Left ventricle myocardium inferior (tissue), 1 donor: Measurements from ENCODE around the gene LRRN2. TPM values are rescaled to one million over a fixed set of nuclear protein-coding genes. Genes with fewer than 3 reads are reported as not detected.

Source experiments
- DNase-seq: peaks from one replicate; pipeline ENCODE4 v3.0.0-alpha.2; 2020
- H3K27ac ChIP-seq: fragments of 200-600 bp; replicated peaks from 2 replicates; pipeline ENCODE4 v1.8.0; 2021
- H3K27me3 ChIP-seq: fragments of 200-600 bp; 2 replicates; pipeline ENCODE4 v1.8.0; 2021; ENCODE audit warnings: low read depth
- H3K36me3 ChIP-seq: fragments of 200-600 bp; 2 replicates; pipeline ENCODE4 v1.8.0; 2021
- H3K4me1 ChIP-seq: fragments of 200-600 bp; 2 replicates; pipeline ENCODE4 v1.8.0; 2021
- H3K4me3 ChIP-seq: fragments of 200-600 bp; 2 replicates; pipeline ENCODE4 v1.8.0; 2021; ENCODE audit warnings: mild to moderate bottlenecking, moderate library complexity
- H3K9me3 ChIP-seq: fragments of 200-600 bp; replicated peaks from 2 replicates; pipeline ENCODE4 v1.8.0; 2021
- intact Hi-C: fragments of 100-400 bp; cut with micrococcal nuclease; formaldehyde crosslinking; loops from one replicate; pipeline ENCODE4 v1.11.0; 2022
- total RNA-seq: library from RNA; stranded (reverse); fragmentation: NEBNext Ultra II Directional; extraction: Animal tissue kit (Norgen Biotek cat#: 25700); gene quantifications from one replicate; pipeline ENCODE4 v1.2.1, GENCODE V29; 2021
- TF ChIP-seq, protein P1 (sequence below): fragments of 200-600 bp; IDR thresholded peaks from 2 replicates; pipeline ENCODE4 v1.8.0; 2021; ENCODE audit warnings: antibody characterized with exemption, mild to moderate bottlenecking, borderline replicate concordance
- donor health status: DM: no; HTN: yes; CAD: no; lungs with severe emphysema.

LRRN2 gene
- total RNA-seq, 1 donor from 2014 or later, result 1.4 TPM

GRCh38 chr1:204643503-204643902, 42.0 kb downstream of the LRRN2 start:
- Histone ChIP-seq H3K4me1 (no peaks in the 10 kb centered on the region), H3K27ac (no peak overlapping the region), H3K27me3 (peaks cover 32% of the 10 kb centered on the region), H3K36me3 (no peaks in the 10 kb centered on the region), H3K4me3 (no peak overlapping the region), H3K9me3 (no peaks in the 10 kb centered on the region)
- no peak for DNase-seq
- TF ChIP-seq, protein P1, sequence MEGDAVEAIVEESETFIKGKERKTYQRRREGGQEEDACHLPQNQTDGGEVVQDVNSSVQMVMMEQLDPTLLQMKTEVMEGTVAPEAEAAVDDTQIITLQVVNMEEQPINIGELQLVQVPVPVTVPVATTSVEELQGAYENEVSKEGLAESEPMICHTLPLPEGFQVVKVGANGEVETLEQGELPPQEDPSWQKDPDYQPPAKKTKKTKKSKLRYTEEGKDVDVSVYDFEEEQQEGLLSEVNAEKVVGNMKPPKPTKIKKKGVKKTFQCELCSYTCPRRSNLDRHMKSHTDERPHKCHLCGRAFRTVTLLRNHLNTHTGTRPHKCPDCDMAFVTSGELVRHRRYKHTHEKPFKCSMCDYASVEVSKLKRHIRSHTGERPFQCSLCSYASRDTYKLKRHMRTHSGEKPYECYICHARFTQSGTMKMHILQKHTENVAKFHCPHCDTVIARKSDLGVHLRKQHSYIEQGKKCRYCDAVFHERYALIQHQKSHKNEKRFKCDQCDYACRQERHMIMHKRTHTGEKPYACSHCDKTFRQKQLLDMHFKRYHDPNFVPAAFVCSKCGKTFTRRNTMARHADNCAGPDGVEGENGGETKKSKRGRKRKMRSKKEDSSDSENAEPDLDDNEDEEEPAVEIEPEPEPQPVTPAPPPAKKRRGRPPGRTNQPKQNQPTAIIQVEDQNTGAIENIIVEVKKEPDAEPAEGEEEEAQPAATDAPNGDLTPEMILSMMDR, result no peak
- intact Hi-C loops, result no loop called here

DNA sequence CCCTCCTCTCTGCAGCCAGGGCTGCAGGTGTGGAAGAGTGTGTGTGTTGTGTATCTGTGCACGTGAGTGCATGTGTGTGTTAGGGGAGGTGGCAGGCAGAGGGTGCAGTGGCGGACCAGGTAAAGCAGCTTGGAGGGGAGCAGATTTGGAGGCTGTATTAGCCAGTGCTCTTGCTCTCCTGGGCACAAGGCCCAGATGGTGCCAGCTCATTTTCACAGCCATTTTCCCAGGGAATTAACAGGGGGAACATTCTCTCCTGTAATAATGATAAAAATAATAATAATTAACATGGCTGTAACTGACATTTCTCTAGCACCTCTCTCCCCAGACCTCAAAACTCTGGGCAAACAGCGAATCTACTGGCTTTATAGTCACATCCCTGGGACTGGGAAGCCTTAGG, 43.6 kb downstream of the LRRN2 start:
- H3K36me3 ChIP-seq, result no peaks in the 10 kb centered on the region
- H3K4me1 ChIP-seq, result peaks cover 4% of the 10 kb centered on the region
- H3K9me3 ChIP-seq, result no peaks in the 10 kb centered on the region
- DNase-seq, result no peak
- TF ChIP-seq, protein P1, result no peak
- intact Hi-C loops, result no loop called here
- no peak overlapping the region for H3K4me3 ChIP-seq
- peaks cover 32% of the 10 kb centered on the region for H3K27me3 ChIP-seq
- H3K27ac ChIP-seq, result no peak overlapping the region

DNA sequence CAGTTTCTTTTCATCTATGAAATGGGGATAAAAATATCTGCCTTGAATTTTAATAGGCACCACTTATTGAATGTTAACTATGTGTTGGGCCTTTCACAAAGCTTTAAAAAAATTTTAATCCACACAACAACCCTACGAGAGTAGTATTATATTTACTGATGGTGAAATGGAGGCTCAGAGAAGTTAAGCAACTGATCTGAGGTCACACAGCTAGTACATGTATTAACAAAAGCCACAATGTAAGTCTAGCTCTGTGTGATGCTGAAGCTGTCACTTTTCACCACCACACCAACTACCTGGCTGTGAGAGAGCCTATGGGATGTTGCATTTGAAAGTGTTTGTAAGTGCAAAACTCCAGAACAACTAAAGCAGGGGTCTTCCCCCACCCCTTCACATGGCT, 44.1 kb downstream of the LRRN2 start:
- Histone ChIP-seq H3K27me3 (peaks cover 32% of the 10 kb centered on the region), H3K36me3 (no peaks in the 10 kb centered on the region), H3K4me3 (no peak overlapping the region), H3K9me3 (no peaks in the 10 kb centered on the region), H3K4me1 (peaks cover 4% of the 10 kb centered on the region), H3K27ac (no peak overlapping the region)
- TF ChIP-seq, protein P1, result no peak
- no peak for DNase-seq
- intact Hi-C loops, result no loop called here

DNA sequence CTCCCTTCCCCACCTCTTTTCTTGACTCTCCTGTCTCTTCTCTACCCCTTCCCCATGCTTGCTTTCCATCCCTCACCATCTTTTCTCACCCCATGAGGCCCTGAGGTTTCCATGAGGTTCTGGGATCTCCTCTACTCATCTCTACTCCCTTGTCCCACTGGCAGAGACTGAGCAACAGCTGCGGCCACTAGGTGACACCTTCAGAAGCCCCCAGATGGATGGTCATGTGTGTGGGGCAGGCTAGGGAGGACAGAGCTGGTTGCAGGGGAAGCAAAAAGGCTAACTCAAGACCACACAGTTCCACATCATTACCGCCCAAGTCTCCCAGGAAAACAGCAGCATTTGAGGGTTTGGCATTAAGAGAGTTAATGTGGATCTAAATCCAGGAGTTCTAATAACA, 45.0 kb downstream of the LRRN2 start:
- Histone ChIP-seq H3K4me1 (peaks cover 4% of the 10 kb centered on the region), H3K36me3 (no peaks in the 10 kb centered on the region), H3K9me3 (no peaks in the 10 kb centered on the region), H3K27ac (no peak overlapping the region), H3K4me3 (no peak overlapping the region), H3K27me3 (peaks cover 32% of the 10 kb centered on the region)
- intact Hi-C loops, result no loop called here
- DNase-seq, result no peak
- TF ChIP-seq, protein P1, result no peak

- Histone ChIP-seq H3K27me3 (peaks cover 23% of the 10 kb centered on the region), H3K36me3 (no peaks in the 10 kb centered on the region), H3K27ac (no peak overlapping the region), H3K9me3 (no peaks in the 10 kb centered on the region), H3K4me1 (peaks cover 4% of the 10 kb centered on the region), H3K4me3 (no peak overlapping the region)
- TF ChIP-seq, protein P1, result no peak
- intact Hi-C loops, result no loop called here
- DNase-seq, result no peak
Measured at GRCh38 chr1:204634260-204634910, 51.2 kb downstream of the LRRN2 start.

- intact Hi-C loops, result no loop called here
- H3K27me3 ChIP-seq, result peaks cover 30% of the 10 kb centered on the region
- H3K4me3 ChIP-seq, result no peak overlapping the region
- H3K9me3 ChIP-seq, result no peaks in the 10 kb centered on the region
- TF ChIP-seq, protein P1, result no peak
- H3K36me3 ChIP-seq, result no peaks in the 10 kb centered on the region
- peak; percentile 33 for DNase-seq
- H3K4me1 ChIP-seq, result peaks cover 4% of the 10 kb centered on the region
- H3K27ac ChIP-seq, result no peak overlapping the region
Measured at GRCh38 chr1:204633665-204634064, 51.9 kb downstream of the LRRN2 start.
